ENCODE data around the gene PRSS33. TPM values are rescaled to one million over a fixed set of nuclear protein-coding genes. Genes with fewer than 3 reads are reported as not detected.

PRSS33 gene
- polyA plus RNA-seq, 1 of the 3 experiments (the other 2 are of a cell fraction): not detected

- WGBS (ENCODE audit: low lambda C conversion rate): 63% methylated on average over 6 of the region's 15 CpGs
- Histone ChIP-seq H3K27me3 (ENCODE audit: insufficient read depth) (no peaks in the 10 kb centered on the region; the same call in 1 of the 2 replicates), H3K4me3 (ENCODE audit: low read depth in 2 of 2, low read length in 1 of 2) (no peak overlapping the region), H2AFZ (ENCODE audit: low read depth) (no peak overlapping the region), H3K9ac (no peak overlapping the region), H4K20me1 (ENCODE audit: insufficient read depth) (no peaks in the 10 kb centered on the region), H3K9me2 (no peaks in the 10 kb centered on the region), H3K79me2 (ENCODE audit: insufficient read depth) (no peaks in the 10 kb centered on the region), H3K36me3 (replicated peaks in 1 of 2; ENCODE audit: control insufficient read depth in 1 of 2, insufficient read depth in 2 of 2, low read length in 1 of 2) (no peaks in the 10 kb centered on the region), H3K9me3 (no peaks in the 10 kb centered on the region), H3F3A (replicated peaks; ENCODE audit: insufficient read depth) (no peaks in the 10 kb centered on the region), H3K4me2 (no peak overlapping the region), H3K27ac (ENCODE audit: low read depth in 2 of 2, low read length in 1 of 2) (no peak overlapping the region), H3K4me1 (ENCODE audit: control insufficient read depth in 1 of 2, insufficient read depth in 2 of 2, low read depth in 1 of 2, low read length in 1 of 2) (peaks cover 0 to 15% of the 10 kb centered on the region in 2 experiments; a peak in 1 of 4 replicates)
- DNase-seq: no peak
- ChIA-PET CTCF (interaction anchor here (1.7 to 2.0 kb wide), 2 partner anchors 12 to 41 kb away, joined by 6 read pairs; no protein-coding TSS in a partner anchor), POLR2A (no interaction called here)
- TF ChIP-seq EP300 (IDR thresholded peaks at IDR 0.05; ENCODE audit: borderline replicate concordance in 1 of 2, low read depth in 1 of 2, low read length in 1 of 2): no peak
- TF ChIP-seq JUND (IDR thresholded peaks at IDR 0.05): no peak
- TF ChIP-seq MXI1 (IDR thresholded peaks at IDR 0.05; ENCODE audit: low read depth, low read length): no peak
- no peak for TF ChIP-seq FOSL2 (IDR thresholded peaks at IDR 0.05; ENCODE audit: borderline replicate concordance, low read depth)
- no peak for TF ChIP-seq RCOR1 (IDR thresholded peaks at IDR 0.05; ENCODE audit: low read length)
- TF ChIP-seq CTCF (IDR thresholded peaks at IDR 0.05): no peak
- no peak for TF ChIP-seq SIN3A (IDR thresholded peaks at IDR 0.05; ENCODE audit: borderline replicate concordance, low read depth, low read length)
- TF ChIP-seq RFX5 (IDR thresholded peaks at IDR 0.05; ENCODE audit: low read length): no peak
- TF ChIP-seq TCF12 (IDR thresholded peaks at IDR 0.05): no peak
- TF ChIP-seq MEF2A (IDR thresholded peaks at IDR 0.05; ENCODE audit: borderline replicate concordance, low read depth): no peak
- TF ChIP-seq NFIC (IDR thresholded peaks at IDR 0.05; ENCODE audit: borderline replicate concordance): no peak
- TF ChIP-seq NRF1 (IDR thresholded peaks at IDR 0.05; ENCODE audit: low read depth, low read length): no peak
Observed at GRCh38 chr16:2827374-2827791, 40.0 kb upstream of the PRSS33 start.

GRCh38 chr16:2826591-2827373 is 39.4 kb upstream of the PRSS33 start:
- Histone ChIP-seq H3K4me1 (ENCODE audit: control insufficient read depth in 1 of 2, insufficient read depth in 2 of 2, low read depth in 1 of 2, low read length in 1 of 2) (peaks cover 0 to 19% of the 10 kb centered on the region in 2 experiments; a peak in 1 of 4 replicates), H3K9ac (no peak overlapping the region), H3K27ac (ENCODE audit: low read depth in 2 of 2, low read length in 1 of 2) (no peak overlapping the region), H3K4me2 (no peak overlapping the region), H3K27me3 (ENCODE audit: insufficient read depth) (no peaks in the 10 kb centered on the region; the same call in 1 of the 2 replicates), H3K79me2 (ENCODE audit: insufficient read depth) (no peaks in the 10 kb centered on the region), H3K9me3 (no peaks in the 10 kb centered on the region), H3K4me3 (ENCODE audit: low read depth in 2 of 2, low read length in 1 of 2) (no peak overlapping the region), H4K20me1 (ENCODE audit: insufficient read depth) (no peaks in the 10 kb centered on the region), H2AFZ (ENCODE audit: low read depth) (no peak overlapping the region), H3F3A (replicated peaks; ENCODE audit: insufficient read depth) (no peaks in the 10 kb centered on the region), H3K36me3 (replicated peaks in 1 of 2; ENCODE audit: control insufficient read depth in 1 of 2, insufficient read depth in 2 of 2, low read length in 1 of 2) (no peaks in the 10 kb centered on the region), H3K9me2 (no peaks in the 10 kb centered on the region)
- 71% methylated on average over 11 of the region's 19 CpGs for WGBS (ENCODE audit: low lambda C conversion rate)
- ChIA-PET CTCF (interaction anchor here (1.7 to 2.0 kb wide), 3 partner anchors 12 to 42 kb away, joined by 6 to 7 read pairs (median 6); no protein-coding TSS in a partner anchor), POLR2A (no interaction called here)
- no peak for DNase-seq
- no peak for TF ChIP-seq RXRA (IDR thresholded peaks at IDR 0.05; ENCODE audit: borderline replicate concordance, low read depth)
- TF ChIP-seq SMC3 (IDR thresholded peaks at IDR 0.05; ENCODE audit: low read depth, low read length): no peak
- no peak for TF ChIP-seq CTCF (IDR thresholded peaks at IDR 0.05)
- TF ChIP-seq RCOR1 (IDR thresholded peaks at IDR 0.05; ENCODE audit: low read length): no peak
- TF ChIP-seq YY1 (IDR thresholded peaks at IDR 0.05; ENCODE audit: low read depth): no peak
- no peak for TF ChIP-seq NFIC (IDR thresholded peaks at IDR 0.05; ENCODE audit: borderline replicate concordance)
- no peak for TF ChIP-seq MXI1 (IDR thresholded peaks at IDR 0.05; ENCODE audit: low read depth, low read length)
- TF ChIP-seq ELF1 (IDR thresholded peaks at IDR 0.05): no peak
- TF ChIP-seq TAF1 (IDR thresholded peaks at IDR 0.05; ENCODE audit: borderline replicate concordance, low read depth, low read length): no peak
- no peak for TF ChIP-seq PBX3 (IDR thresholded peaks at IDR 0.05)
- TF ChIP-seq TEAD4 (IDR thresholded peaks at IDR 0.05; ENCODE audit: borderline replicate concordance, insufficient read depth): no peak
- no peak for TF ChIP-seq JUND (IDR thresholded peaks at IDR 0.05)
- no peak for TF ChIP-seq USF2 (IDR thresholded peaks at IDR 0.05; ENCODE audit: borderline replicate concordance, low read depth, low read length)
- no peak for TF ChIP-seq POLR2AphosphoS5 (IDR thresholded peaks at IDR 0.05; ENCODE audit: low read depth, low read length)
- no peak for TF ChIP-seq SIN3A (IDR thresholded peaks at IDR 0.05; ENCODE audit: borderline replicate concordance, low read depth, low read length)
- TF ChIP-seq RAD21 (IDR thresholded peaks at IDR 0.05; ENCODE audit: low read length): no peak

Measured in SK-N-SH (cell line).